Measurements from ENCODE around the gene PRKCA.

The PRKCA gene

DNA sequence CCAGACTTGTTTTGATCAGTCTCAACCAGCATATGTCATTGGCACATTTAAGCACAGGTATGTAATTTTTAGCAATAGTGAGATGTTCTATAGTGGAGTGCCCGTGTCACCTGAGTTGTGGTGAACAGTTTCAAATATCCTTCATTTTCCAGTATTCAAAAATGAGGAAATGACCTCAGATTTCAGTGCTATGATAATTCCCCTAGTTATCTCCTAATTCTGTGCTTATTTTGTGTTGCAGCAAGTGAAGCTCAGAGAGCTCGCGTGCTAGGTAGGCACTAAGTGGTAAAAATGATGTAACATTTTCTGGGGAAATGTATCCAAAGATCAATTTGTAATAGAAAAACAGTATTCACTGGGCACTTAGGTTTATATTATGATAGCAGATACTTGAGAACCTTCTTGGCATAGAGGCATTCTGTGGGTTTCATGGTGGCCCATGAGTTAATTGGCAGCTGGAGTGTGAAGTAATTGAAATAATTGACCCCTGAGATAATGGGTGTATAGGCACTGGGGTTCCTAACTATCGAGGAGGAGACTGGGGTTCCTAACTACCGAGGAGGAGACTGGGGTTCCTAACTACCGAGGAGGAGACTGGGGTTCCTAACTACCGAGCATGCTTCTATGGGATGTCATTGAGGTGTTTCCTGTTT lies 159.1 kb downstream of the PRKCA start:
- DNase-seq (ENCODE audit: low read depth), result no peak
- H3K4me3 ChIP-seq (replicated peaks; ENCODE audit: low read depth, low read length), result no peak overlapping the region
- TF ChIP-seq CTCF (IDR thresholded peaks at IDR 0.05; ENCODE audit: low read length, missing control alignments), result no peak

- no peak for DNase-seq (ENCODE audit: low read depth)
- TF ChIP-seq CTCF (IDR thresholded peaks at IDR 0.05; ENCODE audit: low read length, missing control alignments), result no peak
- no peak overlapping the region for H3K4me3 ChIP-seq (replicated peaks; ENCODE audit: low read depth, low read length)
These were observed 159.6 kb downstream of the PRKCA start for GRCh38 chr17:66462010-66462409.

- no peak for DNase-seq (ENCODE audit: low read depth)
- H3K4me3 ChIP-seq (replicated peaks; ENCODE audit: low read depth, low read length), result no peak overlapping the region
- no peak for TF ChIP-seq CTCF (IDR thresholded peaks at IDR 0.05; ENCODE audit: low read length, missing control alignments)
These were observed 162.5 kb downstream of the PRKCA start for GRCh38 chr17:66464921-66465320.

DNA sequence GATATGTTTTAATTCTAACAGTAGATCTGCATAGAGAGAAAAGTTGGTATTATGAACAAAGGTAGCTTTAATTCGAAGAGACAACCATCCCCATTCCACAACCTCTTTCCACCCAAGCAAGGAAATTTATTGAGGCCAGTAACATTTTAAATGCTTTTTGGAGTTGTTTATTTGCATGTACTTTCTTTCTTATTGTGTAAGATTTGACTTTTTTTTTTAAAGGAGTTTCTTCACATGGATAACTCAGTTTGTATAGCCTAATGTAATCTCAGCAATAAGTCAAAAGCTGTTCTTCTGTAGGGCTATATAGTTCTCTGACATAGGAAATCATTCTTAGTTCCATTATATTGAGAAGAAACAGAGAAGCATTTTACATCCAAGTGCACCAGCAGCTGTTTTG lies 163.3 kb downstream of the PRKCA start:
- no peak for DNase-seq (ENCODE audit: low read depth)
- TF ChIP-seq CTCF (IDR thresholded peaks at IDR 0.05; ENCODE audit: low read length, missing control alignments), result no peak
- H3K4me3 ChIP-seq (replicated peaks; ENCODE audit: low read depth, low read length), result no peak overlapping the region

DNA sequence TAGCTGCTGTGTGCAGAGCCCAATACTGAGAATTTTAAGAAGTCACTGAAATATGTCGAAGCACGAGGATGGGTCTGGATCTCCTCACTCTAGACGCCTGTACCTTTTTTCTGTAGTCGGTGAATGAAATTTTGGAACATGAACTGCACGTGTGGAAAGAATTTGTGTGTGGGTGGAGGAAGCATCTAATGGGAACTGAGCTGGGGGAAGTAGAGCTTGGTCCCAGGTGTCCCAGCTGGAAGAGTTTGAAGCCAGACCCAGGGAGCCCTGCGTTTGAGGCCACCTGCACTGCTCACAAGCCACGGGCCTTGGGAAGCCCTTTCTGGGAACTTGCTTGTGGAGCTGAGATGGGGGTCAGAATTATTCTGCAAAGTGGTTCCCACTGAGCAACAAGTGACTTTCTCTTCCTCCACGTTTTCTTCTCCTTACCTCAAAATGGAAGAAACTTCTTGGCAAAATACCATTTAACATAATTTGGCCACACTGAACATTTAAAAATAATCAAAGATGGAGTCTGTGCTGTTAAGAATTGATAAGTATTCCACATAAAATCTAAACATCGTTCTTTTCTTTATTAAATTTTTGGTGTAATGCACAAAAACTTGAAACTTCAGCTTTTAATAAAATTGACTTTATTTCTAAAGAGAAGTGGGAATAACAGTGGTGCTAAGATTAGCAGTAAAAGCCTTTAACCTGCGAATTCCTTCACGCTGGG lies 163.8 kb downstream of the PRKCA start:
- H3K4me3 ChIP-seq (replicated peaks; ENCODE audit: low read depth, low read length), result peak overlapping the region; percentile 23
- no peak for TF ChIP-seq CTCF (IDR thresholded peaks at IDR 0.05; ENCODE audit: low read length, missing control alignments)
- no peak for DNase-seq (ENCODE audit: low read depth)

- TF ChIP-seq CTCF (IDR thresholded peaks at IDR 0.05; ENCODE audit: low read length, missing control alignments), result no peak
- H3K4me3 ChIP-seq (replicated peaks; ENCODE audit: low read depth, low read length), result peak overlapping the region; percentile 23
- peak; percentile 99 for DNase-seq (ENCODE audit: low read depth)
These were observed 164.5 kb downstream of the PRKCA start for GRCh38 chr17:66466840-66467367.
